ENCODE data around the gene LAMB3.

The LAMB3 gene

GRCh38 chr1:209625791-209626285 lies 26.4 kb downstream of the LAMB3 start (continued):
- no peak for TF ChIP-seq ZBTB26 (tag by site-specific recombination; optimal IDR thresholded peaks at IDR 0.05)
- no peak for TF ChIP-seq ZNF362 (tag by site-specific recombination; IDR thresholded peaks at IDR 0.05)
- TF ChIP-seq ZBTB6 (tag by site-specific recombination; IDR thresholded peaks at IDR 0.05), result no peak
- TF ChIP-seq TCF7L2 (IDR thresholded peaks at IDR 0.05; ENCODE audit: borderline replicate concordance, low read depth, low read length), result no peak
- TF ChIP-seq ZNF626 (tag by site-specific recombination; IDR thresholded peaks at IDR 0.05), result no peak
- no peak for TF ChIP-seq ZNF404 (tag by site-specific recombination; IDR thresholded peaks at IDR 0.05)
- no peak for TF ChIP-seq PRDM2 (tag by site-specific recombination; IDR thresholded peaks at IDR 0.05; ENCODE audit: borderline replicate concordance)
- TF ChIP-seq ZNF133 (tag by site-specific recombination; IDR thresholded peaks at IDR 0.05), result no peak

GRCh38 chr1:209624558-209625549 lies 27.4 kb downstream of the LAMB3 start:
- CTCF ChIA-PET, result interaction anchor here (0.6 to 1.2 kb wide), 9 partner anchors 9 to 125 kb away, joined by 3 to 5 read pairs (median 3); no protein-coding TSS in a partner anchor
- POLR2A ChIA-PET, result no interaction called here

More at GRCh38 chr1:209624558-209625549, 27.4 kb downstream of the LAMB3 start:
- Histone ChIP-seq H3K9me3 (ENCODE audit: control insufficient read depth, insufficient read depth, low read depth, low read length) (no peaks in the 10 kb centered on the region), H3K36me3 (ENCODE audit: control insufficient read depth in 2 of 2, insufficient read depth in 1 of 2, low read length in 2 of 2) (no peaks in the 10 kb centered on the region), H3K4me3 (ENCODE audit: low read depth, low read length) (no peak overlapping the region), H3K27ac (ENCODE audit: extremely low read depth, low read depth, low read length) (no peak overlapping the region), H3K4me1 (ENCODE audit: control insufficient read depth, insufficient read depth, low read length) (no peaks in the 10 kb centered on the region)
- no peak for TF ChIP-seq INSM2 (tag by site-specific recombination; IDR thresholded peaks at IDR 0.05)
- no peak for TF ChIP-seq ZFP69B (tag by site-specific recombination; IDR thresholded peaks at IDR 0.05)
- 0 out of 2 replicates have a peak, but pooled peaks have one; percentile 50 for TF ChIP-seq ATF2 (tag by site-specific recombination; IDR thresholded peaks at IDR 0.05; ENCODE audit: low read depth)
- no peak for TF ChIP-seq ZNF146 (tag by site-specific recombination; IDR thresholded peaks at IDR 0.05)
- peak; percentile 93 for TF ChIP-seq ZNF366 (tag by site-specific recombination; conservative IDR thresholded peaks at IDR 0.05)
- no peak for TF ChIP-seq ZNF391 (tag by site-specific recombination; IDR thresholded peaks at IDR 0.05; ENCODE audit: borderline replicate concordance, low read depth)
- no peak for TF ChIP-seq ZNF175 (tag by site-specific recombination; IDR thresholded peaks at IDR 0.05)
- no peak for TF ChIP-seq ZNF610 (tag by site-specific recombination; IDR thresholded peaks at IDR 0.05; ENCODE audit: borderline replicate concordance)
- TF ChIP-seq ZBTB8A (tag by site-specific recombination; IDR thresholded peaks at IDR 0.05), result no peak
- no peak for TF ChIP-seq ZNF624 (tag by site-specific recombination; IDR thresholded peaks at IDR 0.05)
- TF ChIP-seq ZNF777 (tag by site-specific recombination; IDR thresholded peaks at IDR 0.05; ENCODE audit: borderline replicate concordance), result no peak
- TF ChIP-seq ZNF658 (tag by site-specific recombination; IDR thresholded peaks at IDR 0.05), result no peak

All from HEK293 (cell line).